Measurements from ENCODE around the gene CHGA. TPM values are rescaled to one million over a fixed set of nuclear protein-coding genes. Genes with fewer than 3 reads are reported as not detected.
A peak's percentile ranks its signal among the peaks of the same experiment; 100 is the strongest.

CHGA gene
- total RNA-seq, 1 donor from 2014 or later = 1,527 TPM

- H3K9me3 Mint-ChIP-seq = no peaks in the 10 kb centered on the region
- peaks cover 67% of the 10 kb centered on the region for H3K27me3 Mint-ChIP-seq
- peak overlapping the region; percentile 86 for H3K4me3 Mint-ChIP-seq
Measured at GRCh38 chr14:92922155-92922735, 705 bp upstream of the CHGA start.

DNA sequence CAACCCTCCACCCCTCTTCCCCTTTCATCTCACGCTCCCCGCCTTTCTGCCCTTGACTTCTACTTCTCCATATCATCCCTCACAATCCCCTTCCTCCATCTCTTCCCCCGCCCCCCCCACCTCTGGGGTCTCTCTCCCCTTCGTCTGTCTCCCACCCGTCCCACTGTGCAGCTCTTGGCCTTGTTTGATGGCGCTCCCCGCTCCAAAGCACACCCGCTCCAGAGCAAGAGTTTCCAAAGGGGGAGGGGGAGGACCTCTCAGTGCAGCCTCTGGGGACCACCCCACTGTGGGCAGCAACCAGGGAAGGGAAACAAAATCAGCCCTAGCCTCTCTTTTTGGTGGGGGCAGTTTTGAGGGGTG, 774 bp downstream of the CHGA start:
- peaks cover 5% of the 10 kb centered on the region for H3K4me1 Mint-ChIP-seq (ENCODE audit: unreplicated experiment)
- H3K27ac Mint-ChIP-seq = no peak overlapping the region
- peak overlapping the region; percentile 62 for H3K4me3 Mint-ChIP-seq
- no peaks in the 10 kb centered on the region for H3K36me3 Mint-ChIP-seq
- no peaks in the 10 kb centered on the region for H3K9me3 Mint-ChIP-seq
- no peak for TF ChIP-seq CTCF (conservative IDR thresholded peaks at IDR 0.05)
- H3K27me3 Mint-ChIP-seq = peaks cover 62% of the 10 kb centered on the region
- DNase-seq (ENCODE audit: extremely low spot score, unreplicated experiment) = no peak

More at GRCh38 chr14:92922155-92922735, 705 bp upstream of the CHGA start:
- Mint-ChIP-seq H3K27ac (peak overlapping the region; percentile 93), H3K36me3 (no peaks in the 10 kb centered on the region), H3K4me1 (ENCODE audit: unreplicated experiment) (peaks cover 5% of the 10 kb centered on the region)
- no peak for TF ChIP-seq CTCF (conservative IDR thresholded peaks at IDR 0.05)
- DNase-seq (ENCODE audit: extremely low spot score, unreplicated experiment) = no peak

- peak overlapping the region; percentile 62 for H3K4me3 Mint-ChIP-seq
- H3K9me3 Mint-ChIP-seq = no peaks in the 10 kb centered on the region
- peaks cover 58% of the 10 kb centered on the region for H3K27me3 Mint-ChIP-seq
- no peak for DNase-seq (ENCODE audit: extremely low spot score, unreplicated experiment)
- H3K4me1 Mint-ChIP-seq (ENCODE audit: unreplicated experiment) = peaks cover 5% of the 10 kb centered on the region
- no peak for TF ChIP-seq CTCF (conservative IDR thresholded peaks at IDR 0.05)
- H3K27ac Mint-ChIP-seq = no peak overlapping the region
- H3K36me3 Mint-ChIP-seq = no peaks in the 10 kb centered on the region
Measured at GRCh38 chr14:92924247-92924646, 1.3 kb downstream of the CHGA start.

- no peak for TF ChIP-seq CTCF (conservative IDR thresholded peaks at IDR 0.05)
- no peaks in the 10 kb centered on the region for H3K36me3 Mint-ChIP-seq
- peaks cover 5% of the 10 kb centered on the region for H3K4me1 Mint-ChIP-seq (ENCODE audit: unreplicated experiment)
- no peaks in the 10 kb centered on the region for H3K9me3 Mint-ChIP-seq
- DNase-seq (ENCODE audit: extremely low spot score, unreplicated experiment) = no peak
- H3K27ac Mint-ChIP-seq = peak overlapping the region; percentile 43
- H3K4me3 Mint-ChIP-seq = peak overlapping the region; percentile 53
- H3K27me3 Mint-ChIP-seq = peaks cover 48% of the 10 kb centered on the region
Measured at GRCh38 chr14:92925446-92925845, 2.5 kb downstream of the CHGA start.

DNA sequence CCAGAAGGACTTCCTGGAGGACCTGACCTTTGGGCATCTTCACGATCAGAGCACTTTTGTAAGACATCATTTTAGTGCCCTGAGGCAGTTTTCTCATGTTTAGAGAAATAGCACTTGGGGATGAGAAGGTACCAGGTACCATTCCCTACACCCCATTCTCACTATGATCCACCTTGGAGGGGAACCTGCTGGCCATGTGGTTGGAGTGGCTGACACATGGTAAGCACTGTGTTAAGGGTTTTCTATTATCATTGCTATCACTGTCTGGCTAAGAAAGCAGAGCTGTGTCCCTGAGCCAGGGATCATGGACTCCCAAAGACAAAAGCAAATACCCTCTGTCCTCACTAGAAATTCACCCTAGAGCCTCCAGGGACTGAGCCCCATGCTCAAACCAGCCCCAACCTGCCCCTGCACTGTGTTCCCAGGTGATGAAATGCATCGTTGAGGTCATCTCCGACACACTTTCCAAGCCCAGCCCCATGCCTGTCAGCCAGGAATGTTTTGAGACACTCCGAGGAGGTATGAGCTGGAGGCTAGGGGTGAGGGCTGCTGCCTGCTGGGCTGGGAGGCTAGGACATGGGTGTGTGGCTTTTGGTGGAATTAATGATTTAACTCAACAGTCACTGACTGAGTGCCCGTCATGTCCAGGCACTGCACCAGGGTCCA, 3.4 kb downstream of the CHGA start:
- Mint-ChIP-seq H3K4me1 (ENCODE audit: unreplicated experiment) (peaks cover 5% of the 10 kb centered on the region), H3K9me3 (no peaks in the 10 kb centered on the region), H3K4me3 (peak overlapping the region; percentile 25), H3K36me3 (no peaks in the 10 kb centered on the region), H3K27ac (peak overlapping the region; percentile 31), H3K27me3 (peaks cover 40% of the 10 kb centered on the region)
- no peak for DNase-seq (ENCODE audit: extremely low spot score, unreplicated experiment)
- no peak for TF ChIP-seq CTCF (conservative IDR thresholded peaks at IDR 0.05)
